Adrenal gland (tissue), 5 donors: ENCODE results near the gene MCTP2.

Experiments used
- CTCF ChIP-seq, 6 experiments: fragments of 450-650 bp in 4 of 6; fragments of 200-600 bp in 2 of 6; sonication (generic) in 1 of 6; IDR thresholded peaks; 1 replicate in 5 of 6; 2 replicates in 1 of 6; pipeline versions ENCODE4 v1.5.1 to v1.8.0; 2016 to 2021; ENCODE audit warnings: antibody characterized with exemption in 6 of 6, mild to moderate bottlenecking in 2 of 6, moderate library complexity in 1 of 6
- POLR2A ChIP-seq, 2 donors: fragments of 450-650 bp; IDR thresholded peaks; one replicate each; pipeline ENCODE4 v1.6.1; 2017; ENCODE audit warnings: antibody characterized with exemption in 2 of 2, mild to moderate bottlenecking in 2 of 2, moderate library complexity in 1 of 2
- donor health status: DM: no; HTN: no; CAD: no.

GRCh38 chr15:94335616-94336015, 104.3 kb downstream of the MCTP2 start:
- no peak for TF ChIP-seq POLR2A (IDR thresholded peaks at IDR 0.05)
- TF ChIP-seq CTCF (IDR thresholded peaks at IDR 0.05), result no peak
